ENCODE data around the gene SERHL2. TPM values are rescaled to one million over a fixed set of nuclear protein-coding genes. Genes with fewer than 3 reads are reported as not detected.
"Not testable (repeated sequence)": the region's sequence is repeated elsewhere in the genome, so short reads cannot be mapped to it uniquely, and the experiment has no call there.

SERHL2 gene
- total RNA-seq, 1 donor from 2014 or later: not detected

- no peak overlapping the region for H3K4me3 ChIP-seq
- DNase-seq (ENCODE audit: low spot score): no peak
- H3K27ac Mint-ChIP-seq: no peak overlapping the region
- no peaks in the 10 kb centered on the region for H3K9me3 Mint-ChIP-seq
- H3K4me1 Mint-ChIP-seq: peaks cover 13% of the 10 kb centered on the region
- H3K9me3 ChIP-seq (ENCODE audit: low read depth): no peaks in the 10 kb centered on the region
- TF ChIP-seq EZH2 (IDR thresholded peaks at IDR 0.05) (no peak), EZH2phosphoT487 (IDR thresholded peaks at IDR 0.05) (no peak), CTCF (IDR thresholded peaks at IDR 0.05) (no peak)
- H3K4me3 Mint-ChIP-seq: no peak overlapping the region
- no peaks in the 10 kb centered on the region for H3K36me3 ChIP-seq
- no peaks in the 10 kb centered on the region for H3F3A ChIP-seq (ENCODE audit: low read depth)
- H3K27me3 ChIP-seq: no peaks in the 10 kb centered on the region
- H2AFZ ChIP-seq (replicated peaks): no peak overlapping the region
- no peak overlapping the region for H3K27ac ChIP-seq
- H3K27me3 Mint-ChIP-seq (ENCODE audit: insufficient read depth, low read depth): peaks cover 7% of the 10 kb centered on the region
- no peaks in the 10 kb centered on the region for H3K4me1 ChIP-seq
- peaks cover 8% of the 10 kb centered on the region for H3K36me3 Mint-ChIP-seq
- H3K9ac ChIP-seq: no peak overlapping the region
- H3K4me2 ChIP-seq: no peak overlapping the region
- peaks cover 4% of the 10 kb centered on the region for H4K20me1 ChIP-seq (ENCODE audit: low read depth)
- H3K79me2 ChIP-seq (ENCODE audit: low read depth): no peaks in the 10 kb centered on the region
These were observed 8.1 kb downstream of the SERHL2 start for GRCh38 chr22:42561856-42562255.

DNA sequence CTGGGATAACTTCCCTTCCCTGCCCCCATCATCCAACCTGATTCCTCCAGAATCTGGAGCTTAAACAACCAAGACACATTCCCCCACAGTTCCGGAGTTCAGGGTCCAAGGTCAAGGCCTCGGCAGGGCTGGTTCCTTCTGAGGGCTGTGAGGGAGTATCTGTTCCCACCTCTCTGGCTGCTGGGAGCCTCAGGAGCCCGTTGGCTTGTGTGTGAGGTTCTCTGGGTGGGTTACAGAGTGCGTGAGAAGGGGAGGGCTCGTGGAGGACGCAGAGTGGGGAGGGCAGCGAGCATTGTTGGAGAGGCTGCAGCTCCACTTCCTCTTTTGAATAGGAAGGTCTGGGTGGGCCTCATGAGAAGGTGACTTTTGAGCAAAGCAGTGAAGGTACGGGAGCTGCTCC lies 8.5 kb downstream of the SERHL2 start:
- H3K79me2 ChIP-seq (ENCODE audit: low read depth): no peaks in the 10 kb centered on the region
- H3K27ac Mint-ChIP-seq: no peak overlapping the region
- no peak for DNase-seq (ENCODE audit: low spot score)
- no peaks in the 10 kb centered on the region for H3F3A ChIP-seq (ENCODE audit: low read depth)
- H3K36me3 Mint-ChIP-seq: peaks cover 8% of the 10 kb centered on the region
- no peaks in the 10 kb centered on the region for H3K36me3 ChIP-seq
- H3K4me3 Mint-ChIP-seq: no peak overlapping the region
- H3K4me2 ChIP-seq: no peak overlapping the region
- H3K9me3 ChIP-seq (ENCODE audit: low read depth): no peaks in the 10 kb centered on the region
- no peak overlapping the region for H3K27ac ChIP-seq
- no peak for TF ChIP-seq EZH2phosphoT487 (IDR thresholded peaks at IDR 0.05)
- H3K4me1 ChIP-seq: no peaks in the 10 kb centered on the region
- no peak overlapping the region for H3K4me3 ChIP-seq
- H3K9ac ChIP-seq: no peak overlapping the region
- H3K9me3 Mint-ChIP-seq: no peaks in the 10 kb centered on the region
- H3K27me3 Mint-ChIP-seq (ENCODE audit: insufficient read depth, low read depth): peaks cover 9% of the 10 kb centered on the region
- H4K20me1 ChIP-seq (ENCODE audit: low read depth): peaks cover 4% of the 10 kb centered on the region
- no peak overlapping the region for H2AFZ ChIP-seq (replicated peaks)
- peaks cover 13% of the 10 kb centered on the region for H3K4me1 Mint-ChIP-seq
- H3K27me3 ChIP-seq: no peaks in the 10 kb centered on the region

- no peaks in the 10 kb centered on the region for H3K36me3 ChIP-seq
- peaks cover 9% of the 10 kb centered on the region for H3K27me3 Mint-ChIP-seq (ENCODE audit: insufficient read depth, low read depth)
- no peaks in the 10 kb centered on the region for H3K27me3 ChIP-seq
- H3K79me2 ChIP-seq (ENCODE audit: low read depth): no peaks in the 10 kb centered on the region
- H3K9ac ChIP-seq: no peak overlapping the region
- DNase-seq (ENCODE audit: low spot score): no peak
- H3K9me3 Mint-ChIP-seq: no peaks in the 10 kb centered on the region
- peaks cover 13% of the 10 kb centered on the region for H3K4me1 Mint-ChIP-seq
- H3K27ac Mint-ChIP-seq: no peak overlapping the region
- H3K4me3 Mint-ChIP-seq: no peak overlapping the region
- H3K4me3 ChIP-seq: no peak overlapping the region
- H3K4me2 ChIP-seq: no peak overlapping the region
- H4K20me1 ChIP-seq (ENCODE audit: low read depth): peaks cover 4% of the 10 kb centered on the region
- H3K27ac ChIP-seq: no peak overlapping the region
- no peak for TF ChIP-seq CTCF (IDR thresholded peaks at IDR 0.05)
- no peak for TF ChIP-seq EZH2phosphoT487 (IDR thresholded peaks at IDR 0.05)
- no peak for TF ChIP-seq EZH2 (IDR thresholded peaks at IDR 0.05)
- no peaks in the 10 kb centered on the region for H3F3A ChIP-seq (ENCODE audit: low read depth)
- H3K4me1 ChIP-seq: no peaks in the 10 kb centered on the region
- H3K36me3 Mint-ChIP-seq: peaks cover 8% of the 10 kb centered on the region
- H2AFZ ChIP-seq (replicated peaks): no peak overlapping the region
- H3K9me3 ChIP-seq (ENCODE audit: low read depth): no peaks in the 10 kb centered on the region
These were observed 8.9 kb downstream of the SERHL2 start for GRCh38 chr22:42562684-42563083.

- H2AFZ ChIP-seq (replicated peaks); H3K27ac Mint-ChIP-seq; H3K4me3 ChIP-seq; H3K9ac ChIP-seq; H3K36me3 ChIP-seq; H3K4me2 ChIP-seq; H3F3A ChIP-seq (ENCODE audit: low read depth); H3K9me3 ChIP-seq (ENCODE audit: low read depth); H3K79me2 ChIP-seq (ENCODE audit: low read depth); H4K20me1 ChIP-seq (ENCODE audit: low read depth); DNase-seq (ENCODE audit: low spot score); H3K27me3 ChIP-seq; H3K36me3 Mint-ChIP-seq; H3K4me1 ChIP-seq; H3K9me3 Mint-ChIP-seq; H3K27ac ChIP-seq; H3K4me3 Mint-ChIP-seq; H3K27me3 Mint-ChIP-seq (ENCODE audit: insufficient read depth, low read depth): not testable (repeated sequence)
- peaks cover 13% of the 10 kb centered on the region for H3K4me1 Mint-ChIP-seq
These were observed 10.2 kb downstream of the SERHL2 start for GRCh38 chr22:42563943-42564342.

Data from neural progenitor cell (in vitro differentiated cells).